Subcutaneous abdominal adipose tissue (tissue), 5 donors: ENCODE data around the gene TBC1D22A.

ENCODE experiments used
- H3K27ac ChIP-seq: one replicate; pipeline ENCODE4 v1.7.0; 2013; ENCODE audit warnings: low read depth, mild to moderate bottlenecking, inconsistent platforms, low read length, moderate library complexity
- H3K27me3 ChIP-seq, 5 donors: one replicate each; pipeline ENCODE4 v1.7.0; 2013; ENCODE audit warnings: low read length in 5 of 5, inconsistent platforms in 1 of 5; ENCODE audit not compliant: control insufficient read depth in 5 of 5, insufficient read depth in 4 of 5
- H3K36me3 ChIP-seq, 5 donors: one replicate each; pipeline ENCODE4 v1.7.0; 2013; ENCODE audit warnings: low read length in 5 of 5; ENCODE audit not compliant: control insufficient read depth in 5 of 5, insufficient read depth in 5 of 5
- H3K4me1 ChIP-seq, 5 donors: one replicate each; pipeline ENCODE4 v1.7.0; 2013; ENCODE audit warnings: low read length in 5 of 5, mild to moderate bottlenecking in 3 of 5, moderate library complexity in 1 of 5; ENCODE audit not compliant: control insufficient read depth in 5 of 5, insufficient read depth in 5 of 5
- H3K4me3 ChIP-seq, 5 donors: one replicate each; pipeline ENCODE4 v1.7.0; 2013; ENCODE audit warnings: low read length in 5 of 5, low read depth in 1 of 5
- H3K9ac ChIP-seq, 5 donors: one replicate each; pipeline ENCODE4 v1.7.0; 2013; ENCODE audit warnings: low read length in 5 of 5, mild to moderate bottlenecking in 4 of 5, moderate library complexity in 3 of 5
- H3K9me3 ChIP-seq, 5 donors: one replicate each; pipeline ENCODE4 v1.7.0; 2013; ENCODE audit warnings: low read length in 5 of 5; ENCODE audit not compliant: control insufficient read depth in 5 of 5
- donor health status: healthy.
- donor health status: healthy.
- donor health status: healthy.
- donor health status: healthy.
- donor health status: healthy.

TBC1D22A gene

DNA sequence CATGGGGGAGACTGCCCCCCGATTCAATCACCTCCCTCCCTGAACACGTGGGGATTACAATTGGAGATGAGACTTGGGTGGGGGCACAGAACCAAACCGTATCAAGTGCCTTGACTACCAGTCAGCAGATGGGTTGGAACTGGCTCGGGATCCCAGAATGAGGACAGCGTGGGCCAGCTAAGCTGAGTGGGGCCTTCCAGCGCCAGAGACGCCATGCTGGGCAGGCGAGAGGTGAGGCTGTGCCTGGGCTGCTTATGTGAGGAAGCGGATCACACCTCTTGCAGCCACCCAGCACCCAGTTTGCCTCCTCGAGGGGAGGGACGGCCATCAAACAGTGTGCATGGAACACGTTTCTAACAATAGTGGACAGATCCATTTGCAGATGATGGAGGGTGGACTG lies 195.1 kb downstream of the TBC1D22A start:
- Histone ChIP-seq H3K27ac (no peak overlapping the region), H3K4me1 (peaks cover 0 to 12% (median 4%) of the 10 kb centered on the region in 5 donors), H3K9me3 (no peaks in the 10 kb centered on the region), H3K27me3 (no peaks in the 10 kb centered on the region), H3K9ac (no peak overlapping the region), H3K4me3 (no peak overlapping the region), H3K36me3 (peaks cover 0 to 14% (median 0%) of the 10 kb centered on the region in 5 donors)

DNA sequence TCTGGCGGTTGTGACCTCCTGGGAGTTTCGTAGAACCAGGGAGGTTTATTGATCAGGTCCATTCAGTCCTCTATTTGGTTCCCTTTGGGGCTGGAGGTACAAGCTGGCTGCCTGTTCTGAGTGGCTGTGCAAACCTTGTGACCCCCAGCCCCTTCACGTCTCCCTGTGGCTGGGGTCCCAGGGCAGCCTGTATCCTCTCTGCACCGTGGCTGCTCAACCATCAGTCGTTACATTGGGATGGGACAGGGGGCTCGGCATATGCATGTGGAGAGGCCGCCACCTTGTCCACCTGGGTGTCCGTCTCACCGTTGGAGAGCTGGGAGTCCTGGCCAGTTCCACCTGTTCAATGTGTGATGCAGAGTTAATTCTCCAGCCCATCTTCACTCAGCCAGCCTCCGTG lies 195.7 kb downstream of the TBC1D22A start:
- H3K9me3 ChIP-seq = no peaks in the 10 kb centered on the region
- H3K36me3 ChIP-seq = peaks cover 0 to 12% (median 0%) of the 10 kb centered on the region in 5 donors
- H3K27me3 ChIP-seq = no peaks in the 10 kb centered on the region
- H3K4me3 ChIP-seq = no peak overlapping the region
- no peak overlapping the region for H3K9ac ChIP-seq
- H3K27ac ChIP-seq = no peak overlapping the region
- H3K4me1 ChIP-seq = peaks cover 0 to 12% (median 4%) of the 10 kb centered on the region in 5 donors

DNA sequence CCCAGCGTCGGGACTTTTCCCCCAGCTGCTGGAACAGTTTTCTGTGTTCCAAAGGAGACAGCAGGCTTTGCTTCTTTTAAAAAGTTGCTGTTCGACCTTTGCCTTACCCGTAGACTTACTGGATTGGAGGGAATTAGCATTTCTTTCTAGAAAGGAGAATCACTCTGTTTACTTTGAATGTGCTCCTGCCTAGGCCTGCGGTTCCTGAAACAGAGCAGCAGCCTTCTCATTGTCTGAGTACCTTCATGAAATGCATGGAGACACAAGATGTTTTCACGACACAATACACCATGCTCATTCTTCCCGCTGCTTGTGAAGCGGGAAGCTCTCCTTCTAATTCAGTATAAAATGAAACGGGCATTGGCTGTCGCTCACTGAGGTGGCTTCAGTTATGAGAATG lies 196.2 kb downstream of the TBC1D22A start:
- Histone ChIP-seq H3K27me3 (no peaks in the 10 kb centered on the region), H3K4me3 (no peak overlapping the region), H3K4me1 (peaks cover 0 to 12% (median 4%) of the 10 kb centered on the region in 5 donors), H3K27ac (no peak overlapping the region), H3K9me3 (no peaks in the 10 kb centered on the region), H3K9ac (no peak overlapping the region), H3K36me3 (peaks cover 0 to 12% (median 0%) of the 10 kb centered on the region in 5 donors)

DNA sequence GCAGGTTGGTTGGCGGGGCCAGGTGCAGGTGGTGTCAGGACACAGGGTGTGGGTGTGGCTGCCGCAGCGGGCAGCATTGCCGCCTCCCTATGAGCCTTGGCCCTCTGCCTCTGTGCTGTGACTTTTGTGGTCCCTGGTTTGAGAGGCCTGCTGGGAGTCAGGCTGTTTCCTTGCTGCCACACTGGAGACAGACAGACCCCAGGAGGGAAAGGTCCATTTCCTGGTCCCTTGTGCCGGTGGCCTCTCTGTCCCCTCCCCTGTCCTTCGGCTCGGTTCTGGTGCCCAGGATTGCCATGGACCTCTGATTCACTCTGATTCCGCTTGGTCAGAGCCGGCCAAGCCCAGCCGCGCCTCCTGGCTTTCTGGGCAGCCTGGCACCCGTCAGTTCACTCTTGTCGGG lies 196.9 kb downstream of the TBC1D22A start:
- peaks cover 0 to 12% (median 4%) of the 10 kb centered on the region in 5 donors for H3K4me1 ChIP-seq
- H3K4me3 ChIP-seq = no peak overlapping the region
- no peaks in the 10 kb centered on the region for H3K27me3 ChIP-seq
- H3K36me3 ChIP-seq = peaks cover 0 to 12% (median 0%) of the 10 kb centered on the region in 5 donors
- no peaks in the 10 kb centered on the region for H3K9me3 ChIP-seq
- no peak overlapping the region for H3K9ac ChIP-seq
- no peak overlapping the region for H3K27ac ChIP-seq

DNA sequence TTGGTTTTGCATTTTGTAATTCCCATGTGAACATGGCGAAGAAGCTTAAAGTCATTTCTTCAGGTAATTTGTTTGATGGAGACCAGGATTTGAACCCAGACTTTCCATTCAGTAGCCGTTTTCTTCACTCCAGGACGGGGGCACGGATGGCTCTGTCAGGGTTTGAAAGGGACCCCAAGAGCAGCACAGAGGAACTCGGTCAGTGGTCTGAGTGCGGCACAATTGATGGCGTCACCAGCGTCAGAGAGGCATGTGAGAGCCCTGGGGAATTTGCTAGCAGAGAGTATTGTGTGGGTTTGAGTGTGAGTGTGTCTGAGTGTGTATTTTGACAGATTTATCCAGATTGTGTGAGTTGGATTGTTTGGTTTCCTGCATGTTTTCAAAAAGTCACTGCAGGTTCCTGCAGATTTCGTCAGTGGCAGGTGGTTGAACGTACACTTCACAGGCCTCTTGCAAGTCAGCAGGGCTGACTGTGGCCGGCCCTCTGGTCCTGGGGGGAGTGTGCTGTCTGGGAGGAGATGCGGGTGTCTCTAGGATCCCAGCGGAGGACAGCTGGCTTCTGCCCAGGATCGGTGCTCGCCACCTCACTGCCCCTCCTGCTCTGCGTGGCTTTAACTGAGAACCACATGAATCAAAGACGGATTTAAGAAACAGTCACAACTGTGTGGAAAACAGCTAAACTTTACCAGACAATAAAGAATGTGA lies 199.3 kb downstream of the TBC1D22A start:
- Histone ChIP-seq H3K27me3 (no peaks in the 10 kb centered on the region), H3K9me3 (no peaks in the 10 kb centered on the region), H3K4me1 (peaks cover 0 to 12% (median 4%) of the 10 kb centered on the region in 5 donors), H3K36me3 (peaks cover 0 to 24% (median 5%) of the 10 kb centered on the region in 5 donors), H3K4me3 (no peak overlapping the region), H3K27ac (no peak overlapping the region), H3K9ac (no peak overlapping the region)

DNA sequence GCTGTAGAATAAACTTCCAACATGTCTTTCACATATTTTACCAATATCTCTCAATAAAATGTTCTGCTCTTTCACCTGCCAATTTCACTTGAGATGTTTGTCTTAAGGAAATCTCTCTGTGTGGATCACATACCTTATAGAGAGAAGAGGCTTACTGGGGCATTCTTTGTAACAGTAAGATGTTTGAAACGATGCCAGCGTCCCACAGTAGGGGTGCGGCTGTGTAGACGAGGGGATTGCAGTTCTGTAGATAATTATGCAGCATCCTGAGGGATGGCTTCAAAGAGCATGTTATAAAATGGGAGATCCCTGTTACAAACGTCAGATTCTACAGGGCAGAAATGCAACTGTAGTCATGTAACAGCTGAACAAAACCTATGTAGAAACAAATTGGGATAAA lies 200.0 kb downstream of the TBC1D22A start:
- Histone ChIP-seq H3K27ac (no peak overlapping the region), H3K4me1 (peaks cover 0 to 12% (median 4%) of the 10 kb centered on the region in 5 donors), H3K36me3 (peaks cover 0 to 20% (median 5%) of the 10 kb centered on the region in 5 donors), H3K9me3 (no peaks in the 10 kb centered on the region), H3K4me3 (no peak overlapping the region), H3K27me3 (no peaks in the 10 kb centered on the region), H3K9ac (no peak overlapping the region)

DNA sequence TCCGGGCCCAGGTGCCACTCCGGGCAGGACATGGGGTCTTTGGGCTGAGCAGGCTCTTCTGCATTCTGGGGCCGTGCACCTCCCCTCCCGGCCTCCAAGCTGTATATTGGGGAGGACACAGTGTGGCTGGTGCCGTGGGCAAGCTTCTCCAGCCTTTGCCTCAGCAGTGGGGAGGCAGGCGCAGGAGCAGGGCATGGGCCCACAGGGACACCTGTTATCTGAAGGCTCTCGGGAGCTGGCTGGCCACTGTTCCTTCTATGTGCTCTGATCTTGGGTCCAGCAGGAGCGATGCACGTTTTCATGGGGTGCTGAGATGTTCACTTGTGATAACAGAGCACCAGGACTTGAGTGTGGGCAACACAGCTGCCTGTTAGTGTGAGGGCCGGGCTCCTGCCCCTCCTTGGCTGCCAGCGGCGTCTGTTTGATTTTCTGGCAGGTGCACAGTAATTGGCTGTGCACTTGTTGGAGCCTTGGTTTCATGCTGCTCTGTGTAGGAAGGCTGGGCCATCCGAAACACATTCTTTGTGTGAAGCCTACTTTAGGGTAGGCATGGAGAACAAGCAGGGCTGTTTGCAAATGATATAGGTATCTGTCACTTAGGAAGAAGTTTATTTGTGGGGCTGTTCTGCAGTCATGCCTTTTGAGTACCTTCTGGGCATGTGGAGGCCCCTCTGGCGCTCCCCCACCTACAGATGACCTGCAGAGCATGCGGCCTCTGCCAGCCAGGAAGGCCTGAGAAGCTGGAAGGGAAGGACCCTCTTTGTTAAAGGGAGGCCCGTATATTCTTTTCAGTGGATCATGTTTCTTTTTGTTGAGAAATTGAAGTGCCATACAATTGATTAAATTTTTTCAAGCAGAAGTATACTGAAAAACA lies 201.5 kb downstream of the TBC1D22A start:
- peaks cover 0 to 15% (median 4%) of the 10 kb centered on the region in 5 donors for H3K36me3 ChIP-seq
- no peak overlapping the region for H3K4me3 ChIP-seq
- no peaks in the 10 kb centered on the region for H3K9me3 ChIP-seq
- H3K27ac ChIP-seq = no peak overlapping the region
- no peak overlapping the region for H3K9ac ChIP-seq
- H3K27me3 ChIP-seq = no peaks in the 10 kb centered on the region
- peaks cover 0 to 4% (median 0%) of the 10 kb centered on the region in 5 donors for H3K4me1 ChIP-seq

DNA sequence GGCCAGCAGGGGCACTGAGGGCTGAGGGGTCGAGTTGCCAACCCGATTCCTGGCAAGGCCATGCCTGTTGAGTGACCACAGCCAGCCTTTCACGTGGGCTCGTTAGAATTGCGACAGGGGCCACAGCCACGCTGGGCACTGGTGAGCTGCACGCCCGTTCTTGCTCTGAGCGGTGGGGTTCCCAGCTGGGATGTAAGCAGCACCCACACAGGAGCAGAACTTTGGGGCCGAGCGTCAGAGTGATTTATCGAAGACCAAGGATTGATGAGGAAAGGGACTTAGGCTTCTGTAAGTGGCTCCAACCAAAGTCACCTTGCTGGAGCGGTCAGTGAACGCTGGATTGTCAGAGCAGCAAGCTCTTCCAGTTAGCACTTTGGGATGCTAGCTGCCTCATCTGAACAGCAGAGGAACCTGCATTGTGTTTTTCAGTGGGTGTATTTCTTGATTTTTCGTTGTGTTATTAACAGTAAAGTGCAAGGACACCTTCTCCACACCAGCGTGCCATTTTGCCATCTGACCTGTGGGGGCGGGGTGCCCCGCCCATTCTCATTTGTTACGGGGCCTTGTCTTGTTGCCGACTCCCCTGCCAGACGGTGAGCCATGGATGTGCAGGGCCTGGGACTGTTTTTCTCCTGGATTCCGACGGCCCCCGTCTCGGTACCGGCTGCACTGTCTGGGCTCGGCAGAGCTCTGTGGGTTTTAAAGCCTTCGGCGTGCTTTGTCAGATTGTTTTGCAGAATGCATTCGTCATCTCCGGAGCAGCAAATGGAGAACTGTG lies 202.5 kb downstream of the TBC1D22A start:
- Histone ChIP-seq H3K9ac (no peak overlapping the region), H3K36me3 (peaks cover 0 to 15% (median 4%) of the 10 kb centered on the region in 5 donors), H3K4me1 (no peaks in the 10 kb centered on the region), H3K9me3 (no peaks in the 10 kb centered on the region), H3K27me3 (no peaks in the 10 kb centered on the region), H3K27ac (no peak overlapping the region), H3K4me3 (no peak overlapping the region)

DNA sequence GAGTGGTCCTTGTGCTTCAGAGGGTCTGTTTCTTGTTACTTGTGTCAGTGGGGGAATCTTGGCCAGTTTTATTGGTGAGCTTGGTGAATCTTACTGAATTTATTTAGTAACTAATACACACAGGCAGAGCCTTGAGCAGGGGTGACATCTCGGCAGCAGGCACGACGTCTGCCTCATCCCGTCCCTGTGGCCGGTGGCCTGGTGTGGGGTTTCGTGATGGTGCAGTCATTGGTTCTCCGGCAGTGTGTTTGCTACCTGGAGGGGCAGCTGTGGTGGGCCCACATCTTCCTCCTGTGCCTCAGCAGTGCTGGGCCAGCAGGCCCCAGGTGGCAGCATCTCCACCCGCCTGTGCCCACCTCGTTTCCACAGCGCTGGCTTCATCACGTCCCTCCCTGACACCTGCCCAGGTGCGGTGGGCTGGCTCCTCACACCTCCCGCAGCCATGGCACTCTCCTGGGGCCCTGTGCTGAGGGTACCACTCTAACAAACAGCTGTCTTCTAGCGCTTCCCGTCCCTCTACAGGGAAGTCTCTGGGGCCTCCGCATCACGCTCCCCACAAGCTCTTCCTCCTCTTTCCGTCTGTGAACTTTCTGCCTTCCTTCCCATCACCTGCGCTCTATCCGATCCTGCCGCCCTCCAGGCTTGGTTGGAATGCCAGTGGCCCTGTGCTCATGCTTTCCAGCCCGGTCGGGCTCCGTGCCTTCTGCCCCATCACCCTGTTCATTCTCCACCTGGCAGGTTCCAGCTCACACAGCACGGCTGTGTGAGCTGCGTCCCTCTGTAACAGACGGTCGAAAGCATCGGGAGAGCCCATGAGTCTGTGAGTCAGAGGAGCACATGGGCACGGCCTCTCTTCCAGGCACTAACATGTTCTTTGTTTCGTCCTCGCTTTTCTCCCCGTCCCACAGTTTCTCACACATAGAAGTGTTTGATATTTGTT lies 203.4 kb downstream of the TBC1D22A start:
- Histone ChIP-seq H3K4me3 (no peak overlapping the region), H3K27me3 (no peaks in the 10 kb centered on the region), H3K27ac (no peak overlapping the region), H3K9me3 (no peaks in the 10 kb centered on the region), H3K9ac (no peak overlapping the region), H3K36me3 (peaks cover 0 to 15% (median 4%) of the 10 kb centered on the region in 5 donors), H3K4me1 (peaks cover 0 to 6% (median 4%) of the 10 kb centered on the region in 5 donors)
